ENCODE results near the gene SRSF2.

DNA sequence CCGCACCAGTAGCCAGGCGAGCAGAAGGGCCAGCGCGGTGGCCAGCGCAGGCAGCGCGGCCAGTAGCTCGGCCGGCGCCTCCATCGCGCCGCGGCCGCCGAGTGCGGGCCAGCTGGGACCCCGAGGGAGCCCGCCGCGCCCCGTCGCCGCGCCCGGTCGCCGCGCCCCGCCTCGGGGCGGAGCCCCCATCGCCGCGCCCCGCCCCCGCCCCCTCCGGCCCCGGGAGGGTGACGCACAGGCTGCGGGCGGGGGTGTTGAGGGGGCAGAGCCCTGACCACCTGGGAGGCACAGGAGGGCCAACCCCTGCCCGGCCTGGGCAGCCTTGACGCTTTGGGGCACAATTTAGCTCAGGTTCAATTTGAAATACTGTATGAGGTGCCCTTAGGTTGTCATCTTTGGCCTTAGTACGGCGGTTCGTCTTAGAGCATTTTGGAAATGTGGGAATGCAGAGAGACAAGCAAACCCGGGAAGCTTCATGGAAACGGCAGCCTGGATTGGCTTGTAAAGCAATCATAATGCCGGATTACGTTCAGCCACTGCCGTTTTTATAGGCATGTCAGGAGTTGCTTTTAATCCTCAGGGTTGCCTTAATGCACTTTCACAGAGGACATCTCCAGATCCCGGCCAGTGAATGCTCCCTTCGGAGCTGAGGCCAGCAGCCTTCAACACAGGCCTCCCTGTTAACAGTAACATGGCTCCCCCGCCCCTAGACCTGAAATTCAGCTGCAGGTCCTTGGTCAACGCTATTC is 26.1 kb downstream of the SRSF2 start, which contains the start of gene MXRA7:
- TF ChIP-seq CTCF (IDR thresholded peaks at IDR 0.05; ENCODE audit: borderline replicate concordance, extremely low read depth, low read length, poor library complexity, severe bottlenecking) (no peak), EZH2 (IDR thresholded peaks at IDR 0.05; ENCODE audit: borderline replicate concordance, low read depth, low read length, severe bottlenecking) (peak; percentile 68)

All from DND-41 (cell line).